HG02678 (cell line): ENCODE results near the gene QKI.

Experiments used
- ATAC-seq: cut with Tn5 transposase; IDR thresholded peaks from one replicate; pipeline ENCODE4 v1.9.1; 2021; ENCODE audit warnings: mild to moderate bottlenecking, moderate library complexity; ENCODE audit not compliant: unreplicated experiment

The QKI gene

GRCh38 chr6:163390770-163391169 is 23.7 kb upstream of the QKI start:
- no peak for ATAC-seq

DNA sequence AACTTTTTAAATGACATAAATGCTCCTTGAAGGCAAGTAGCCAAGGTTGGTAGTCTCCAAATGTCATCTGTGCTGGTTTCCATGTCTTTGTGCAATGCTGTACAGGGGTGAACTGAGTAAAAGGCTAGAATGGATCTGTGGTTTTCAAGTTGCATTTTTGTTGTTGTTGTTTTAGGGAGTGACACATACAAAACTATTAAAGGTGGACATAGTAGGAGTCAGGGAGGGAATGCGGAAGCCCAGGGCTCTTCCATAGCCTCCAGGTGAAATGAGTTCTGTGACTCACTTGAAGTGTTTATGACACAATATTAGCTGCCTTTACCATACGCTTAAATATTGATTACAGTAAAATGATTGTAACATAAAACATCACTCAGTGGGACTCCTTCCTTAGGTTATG is 22.5 kb upstream of the QKI start:
- no peak for ATAC-seq

- ATAC-seq, result no peak
Measured at GRCh38 chr6:163392533-163392932, 22.0 kb upstream of the QKI start.

- no peak for ATAC-seq
Measured at GRCh38 chr6:163393923-163394322, 20.6 kb upstream of the QKI start.

DNA sequence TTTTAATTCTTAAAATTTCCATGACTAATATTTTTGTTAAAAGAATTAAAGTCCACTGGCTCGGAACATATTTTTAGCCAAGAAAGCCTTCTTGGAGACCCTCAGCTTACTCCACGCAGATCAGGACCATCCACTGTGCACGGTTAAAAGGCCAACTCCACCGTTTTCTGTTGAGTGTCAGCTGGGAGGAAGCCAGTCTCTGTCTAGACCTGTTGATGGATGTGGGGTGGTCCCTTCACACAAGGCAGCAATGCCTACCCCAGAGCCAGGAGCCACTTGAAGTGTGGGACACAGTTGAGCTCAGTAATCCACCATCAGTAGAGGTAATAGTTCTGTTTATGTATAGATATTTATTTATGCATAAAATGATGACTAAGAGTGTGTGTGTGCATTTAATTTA is 19.9 kb upstream of the QKI start:
- ATAC-seq, result no peak

DNA sequence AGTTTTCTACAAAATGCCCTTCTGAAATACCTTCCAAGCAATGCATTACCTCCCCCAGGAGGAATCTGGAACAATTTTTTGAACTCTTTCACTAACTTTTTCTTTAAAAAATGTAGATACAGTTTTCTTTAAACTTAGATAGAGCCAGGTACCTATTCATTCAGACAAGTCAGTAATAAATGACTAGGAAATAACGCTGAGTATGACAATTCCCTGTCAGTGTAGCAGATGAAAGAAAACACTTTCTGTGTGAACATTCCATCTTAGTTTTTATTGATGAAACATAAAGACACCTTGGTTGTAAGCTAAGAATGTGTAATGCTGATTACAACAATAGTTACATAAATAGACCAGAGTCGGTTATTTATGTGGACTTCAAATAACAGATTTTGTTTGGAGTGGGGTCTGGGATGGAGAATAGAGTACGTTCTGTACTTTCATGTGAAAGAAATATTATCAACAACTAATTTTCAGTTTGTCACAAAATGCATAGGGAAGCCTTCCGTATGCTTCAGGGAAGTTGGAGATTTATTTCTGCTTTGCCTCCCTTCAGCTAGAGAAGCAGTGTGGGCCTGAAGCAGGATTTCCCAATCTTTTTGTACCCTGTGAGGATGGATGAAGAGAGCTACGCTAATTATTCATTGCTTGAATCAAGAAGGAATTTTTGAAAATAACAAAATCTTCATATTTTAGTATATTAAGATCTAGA is 19.2 kb upstream of the QKI start:
- no peak for ATAC-seq

- no peak for ATAC-seq
Measured at GRCh38 chr6:163395831-163396185, 18.7 kb upstream of the QKI start.

- no peak for ATAC-seq
Measured at GRCh38 chr6:163397326-163397725, 17.2 kb upstream of the QKI start.

DNA sequence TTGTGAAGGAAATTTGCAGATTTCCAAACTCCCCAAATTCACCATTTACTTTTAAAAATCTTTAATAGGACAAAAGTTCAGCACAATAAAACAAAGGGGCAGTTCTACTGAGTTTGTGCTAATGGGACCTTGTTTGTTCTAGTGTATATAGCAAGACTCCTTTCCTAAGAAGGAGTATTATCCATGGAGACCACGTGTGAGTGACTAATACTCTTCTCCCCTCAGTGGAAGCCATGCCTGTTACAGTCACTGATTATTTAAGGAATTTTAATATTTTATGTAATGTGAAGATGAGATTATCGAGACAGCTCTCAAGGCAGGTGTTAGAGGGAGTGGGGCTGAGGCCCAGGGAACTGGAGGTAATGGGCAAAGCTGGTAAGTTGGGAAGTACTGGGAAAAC is 16.4 kb upstream of the QKI start:
- no peak for ATAC-seq

DNA sequence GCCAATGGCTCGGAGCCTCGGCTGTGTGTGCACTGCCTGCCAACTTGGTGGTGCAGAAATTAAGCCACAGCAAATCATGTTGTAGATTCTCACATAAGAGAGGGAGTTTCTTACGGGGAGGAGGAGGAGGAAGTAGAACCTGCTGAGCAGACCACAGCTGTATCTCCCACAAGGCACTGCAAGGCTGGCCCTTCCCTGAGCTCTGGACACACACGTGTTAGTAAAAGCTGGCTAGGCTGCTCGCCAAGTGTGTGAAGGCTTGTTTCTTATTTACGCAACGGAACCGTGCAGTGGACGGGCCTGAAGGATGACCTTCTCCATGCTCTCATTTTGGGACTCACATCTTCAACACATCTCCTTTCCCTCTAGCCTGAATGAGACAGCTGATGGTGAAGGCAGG is 15.7 kb upstream of the QKI start:
- peak; percentile 63 for ATAC-seq

DNA sequence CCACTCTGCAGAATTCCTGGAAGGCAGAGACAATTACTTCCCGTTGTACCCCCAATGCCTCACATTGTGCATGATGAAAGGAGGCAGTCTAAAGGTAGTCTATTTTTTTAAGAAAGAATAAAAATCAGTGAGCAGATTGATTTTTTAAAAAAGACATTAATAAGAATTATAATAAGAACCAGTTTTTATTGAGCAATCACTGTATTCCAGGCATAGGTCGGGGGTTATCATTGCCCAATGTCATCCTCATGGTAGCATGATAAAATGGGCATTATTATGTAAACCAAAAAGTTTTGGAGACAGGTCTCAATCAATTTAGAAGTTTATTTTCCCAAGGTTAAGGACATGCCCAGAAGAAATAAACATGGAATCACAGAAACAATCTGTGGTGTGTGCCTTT is 14.0 kb upstream of the QKI start:
- no peak for ATAC-seq

GRCh38 chr6:163401039-163401885 is 13.3 kb upstream of the QKI start:
- no peak for ATAC-seq

DNA sequence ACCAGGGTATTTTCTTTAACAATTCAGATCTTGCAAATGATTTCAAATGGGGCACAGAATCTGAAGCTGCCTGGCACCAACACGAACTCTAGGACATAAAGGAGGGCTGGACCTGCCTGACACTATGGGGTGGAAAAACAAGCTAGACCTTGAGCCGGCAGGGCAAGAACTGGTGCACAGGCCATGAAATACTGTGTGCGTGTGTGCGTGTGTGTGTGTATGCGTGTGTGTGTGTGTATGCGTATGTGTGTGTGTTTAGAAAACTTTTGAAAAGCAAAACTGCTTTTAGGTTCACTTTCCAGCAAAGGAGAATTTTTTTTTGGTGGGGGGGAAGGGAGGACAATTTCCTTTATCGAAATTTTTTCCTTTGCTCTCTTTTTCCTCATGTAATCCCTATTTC is 11.9 kb upstream of the QKI start:
- ATAC-seq, result no peak

DNA sequence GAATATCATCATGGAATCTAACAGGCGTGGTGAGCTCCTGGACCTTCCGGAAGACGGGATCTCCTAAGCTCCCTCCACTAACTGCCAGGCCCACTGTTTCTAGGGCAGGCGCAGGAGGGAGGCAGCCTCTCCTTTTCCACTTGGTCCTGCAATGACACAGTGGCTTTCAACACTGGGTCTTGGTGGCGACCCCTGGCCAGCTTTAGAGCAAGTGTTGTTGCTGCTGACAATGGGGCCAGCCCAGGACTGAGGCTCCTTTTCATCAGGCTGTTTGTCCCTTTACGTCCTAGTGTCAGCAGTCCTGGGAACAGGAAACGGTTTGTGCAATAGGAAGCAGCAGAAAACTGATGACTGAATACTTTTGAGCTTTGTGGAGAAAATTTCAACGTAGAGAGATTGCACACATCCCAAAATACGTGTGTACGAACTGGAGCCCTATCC is 9.7 kb upstream of the QKI start:
- no peak for ATAC-seq

DNA sequence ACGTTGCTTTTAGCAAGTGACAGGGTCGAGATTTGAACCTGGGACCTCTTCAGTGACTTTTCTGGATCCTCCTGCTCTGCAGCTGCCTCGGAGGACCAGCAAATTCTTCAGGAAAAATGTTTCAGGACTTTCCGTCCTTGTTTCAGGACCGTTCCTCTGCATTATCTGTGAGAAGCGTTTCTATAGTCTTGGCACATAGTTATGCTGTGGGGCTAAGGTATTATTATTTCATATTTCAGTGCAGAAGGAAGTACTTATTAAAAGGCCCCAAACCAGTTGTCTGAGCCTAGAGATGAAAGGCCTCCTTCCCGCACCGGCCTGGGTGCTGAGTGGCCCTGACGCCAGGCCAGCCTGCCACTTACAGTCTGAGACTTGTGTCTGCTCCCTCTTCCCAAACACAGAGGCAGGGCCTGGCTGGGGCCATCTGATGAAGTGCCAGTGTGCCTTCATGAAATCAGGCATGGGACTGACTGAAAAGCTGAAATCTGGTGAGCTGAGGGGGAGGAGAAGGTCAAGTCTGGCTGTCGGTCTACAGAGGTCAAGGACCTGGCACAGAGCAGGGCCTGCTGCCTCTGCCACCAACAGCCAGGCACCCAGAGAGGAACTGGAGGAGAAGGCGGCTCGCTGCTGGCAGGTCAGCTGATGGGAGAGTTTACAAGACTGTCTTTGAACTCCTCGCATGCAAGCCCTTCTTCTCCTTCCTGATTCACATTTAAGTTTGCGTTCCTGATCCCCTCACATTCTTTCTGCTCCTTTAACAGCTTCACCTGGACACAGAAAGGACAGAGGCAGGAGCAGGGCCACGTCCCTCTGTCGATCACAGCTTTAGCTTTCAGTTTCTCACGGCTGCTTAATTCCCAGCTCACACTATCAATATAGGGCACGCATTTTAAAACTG is 8.9 kb upstream of the QKI start:
- ATAC-seq, result peak; percentile 89

DNA sequence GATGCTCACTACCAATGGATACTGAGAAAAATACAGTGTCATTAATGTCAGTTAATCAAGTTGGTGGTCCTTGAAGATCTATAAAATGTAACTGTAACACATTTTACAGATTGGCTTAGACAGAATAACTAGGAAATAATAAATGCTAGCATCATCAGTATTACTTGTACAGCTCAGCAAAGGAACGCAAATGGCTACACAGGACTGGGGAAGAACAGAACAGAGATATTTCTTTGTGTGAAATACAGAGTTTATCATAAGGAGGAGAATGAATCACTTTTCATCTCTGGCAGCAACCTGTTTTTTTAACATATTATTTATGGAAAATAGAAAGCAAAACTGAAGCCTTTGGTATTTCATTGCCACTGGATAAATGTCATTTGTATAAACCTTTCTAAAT is 8.2 kb upstream of the QKI start:
- ATAC-seq, result peak; percentile 12

- ATAC-seq, result no peak
Measured at GRCh38 chr6:163406830-163407229, 7.7 kb upstream of the QKI start.

DNA sequence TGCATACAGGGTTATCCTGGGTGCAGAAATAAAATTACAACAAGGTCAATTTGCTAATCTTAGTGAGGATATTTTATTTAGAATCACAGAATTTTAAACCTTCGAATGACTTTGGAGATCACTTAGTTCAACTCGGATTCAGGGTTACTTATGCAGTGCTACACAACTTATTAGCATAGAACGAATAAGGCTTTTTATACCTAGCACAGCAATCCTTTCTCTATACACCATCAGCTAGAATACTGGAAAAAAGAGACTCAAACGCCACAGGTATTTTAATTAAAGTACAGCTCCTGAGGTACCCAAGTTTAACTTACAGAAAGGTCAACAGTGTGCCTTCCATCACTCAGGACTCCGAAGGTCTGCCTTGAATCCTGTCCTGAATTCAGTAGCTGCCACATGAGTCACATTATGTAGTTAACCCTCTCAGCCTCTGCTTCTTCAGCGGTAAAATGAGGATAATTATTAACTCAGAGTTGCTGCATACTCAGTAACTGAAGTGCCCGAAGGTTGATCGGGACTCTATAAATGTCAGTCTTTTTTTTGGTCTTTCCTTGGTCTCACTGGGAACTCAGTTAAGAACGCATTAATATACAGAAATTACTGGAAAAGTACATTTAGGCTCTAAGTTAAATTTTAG is 6.0 kb upstream of the QKI start:
- ATAC-seq, result no peak

- no peak for ATAC-seq
Measured at GRCh38 chr6:163409712-163410111, 4.8 kb upstream of the QKI start.

DNA sequence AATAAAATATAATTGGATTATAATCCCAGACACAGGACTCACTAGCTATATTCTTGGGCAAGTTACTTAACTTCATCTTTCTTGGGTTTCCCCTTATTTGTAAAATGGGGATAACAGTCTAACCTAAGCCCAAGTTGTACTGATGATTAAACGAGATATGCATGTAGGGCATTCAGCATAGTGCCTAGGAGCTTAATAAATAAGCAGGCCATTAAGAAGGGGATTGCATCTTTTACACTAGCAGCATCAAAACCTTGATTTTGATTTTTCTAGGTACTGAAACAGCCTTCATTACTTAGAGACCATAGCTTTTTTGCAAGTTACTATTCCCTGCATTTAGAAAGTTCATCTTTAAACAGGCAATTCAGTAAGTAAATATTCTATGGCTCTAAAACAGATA is 2.2 kb upstream of the QKI start:
- ATAC-seq, result no peak

- ATAC-seq, result no peak
Measured at GRCh38 chr6:163412801-163413344, 1.6 kb upstream of the QKI start.
